GM23338 (cell line): Measurements from ENCODE around the gene WDR53. TPM values are rescaled to one million over a fixed set of nuclear protein-coding genes. Genes with fewer than 3 reads are reported as not detected.

Experiments
- ATAC-seq: fragments of 200-7000 bp; cut with Tn5 transposase; 3 replicates; pipeline ENCODE4 v1.9.1; 2020
- DNase-seq: peaks from one replicate; pipeline ENCODE4 v3.0.0-alpha.2; 2015; ENCODE audit warnings: low spot score
- H2AFZ ChIP-seq: fragments of 200-600 bp; sonication (generic); 2 replicates; pipeline ENCODE4 v1.8.0; 2016; ENCODE audit warnings: antibody characterized with exemption, mild to moderate bottlenecking, moderate library complexity
- H3F3A ChIP-seq: fragments of 200-600 bp; sonication (generic); replicated peaks from 2 replicates; pipeline ENCODE4 v1.8.0; 2017; ENCODE audit warnings: antibody characterized with exemption, mixed run types, low read depth
- H3K27ac ChIP-seq: fragments of 200-600 bp; sonication (generic); 2 replicates; pipeline ENCODE4 v1.6.1; 2016; ENCODE audit warnings: low read depth
- H3K27me3 ChIP-seq: fragments of 200-600 bp; sonication (generic); 2 replicates; pipeline ENCODE4 v1.8.0; 2016; ENCODE audit warnings: mild to moderate bottlenecking, mixed run types, moderate library complexity; ENCODE audit not compliant: insufficient read depth
- H3K36me3 ChIP-seq: fragments of 200-600 bp; sonication (generic); 2 replicates; pipeline ENCODE4 v1.8.0; 2016; ENCODE audit warnings: mild to moderate bottlenecking; ENCODE audit not compliant: insufficient read depth
- H3K4me1 ChIP-seq: fragments of 200-600 bp; sonication (generic); 2 replicates; pipeline ENCODE4 v1.8.0; 2016; ENCODE audit warnings: mild to moderate bottlenecking, moderate library complexity; ENCODE audit not compliant: insufficient read depth
- H3K4me2 ChIP-seq: fragments of 200-600 bp; sonication (generic); 2 replicates; pipeline ENCODE4 v1.7.1; 2017; ENCODE audit warnings: mixed run types
- H3K4me3 ChIP-seq: fragments of 200-600 bp; sonication (generic); 2 replicates; pipeline ENCODE4 v1.6.1; 2016; ENCODE audit warnings: mixed run types
- H3K79me2 ChIP-seq: fragments of 200-600 bp; sonication (generic); replicated peaks from 2 replicates; pipeline ENCODE4 v1.8.0; 2017; ENCODE audit warnings: mild to moderate bottlenecking; ENCODE audit not compliant: insufficient read depth
- H3K9me2 ChIP-seq: fragments of 200-600 bp; sonication (generic); 2 replicates; pipeline ENCODE4 v1.8.0; 2017; ENCODE audit not compliant: insufficient read depth
- H4K20me1 ChIP-seq: fragments of 200-600 bp; sonication (generic); replicated peaks from 2 replicates; pipeline ENCODE4 v1.8.0; 2017; ENCODE audit warnings: mild to moderate bottlenecking; ENCODE audit not compliant: insufficient read depth
- H3K27ac Mint-ChIP-seq: 2 replicates; pipeline ENCODE4 v1.8.0; 2020; ENCODE audit warnings: inconsistent platforms, mild to moderate bottlenecking, moderate library complexity, mixed read lengths
- H3K27me3 Mint-ChIP-seq: 3 replicates; pipeline ENCODE4 v1.8.0; 2022; ENCODE audit warnings: low read depth, mild to moderate bottlenecking, moderate library complexity, mixed read lengths, inconsistent platforms; ENCODE audit not compliant: insufficient read depth, poor library complexity
- H3K36me3 Mint-ChIP-seq: 3 replicates; pipeline ENCODE4 v1.8.0; 2021; ENCODE audit warnings: low read depth, mild to moderate bottlenecking, inconsistent platforms, moderate library complexity, mixed read lengths
- H3K4me1 Mint-ChIP-seq: 3 replicates; pipeline ENCODE4 v1.8.0; 2020; ENCODE audit warnings: mild to moderate bottlenecking, inconsistent platforms, mixed read lengths
- H3K4me3 Mint-ChIP-seq: 3 replicates; pipeline ENCODE4 v1.8.0; 2021; ENCODE audit warnings: moderate library complexity, mild to moderate bottlenecking, inconsistent platforms, mixed read lengths
- H3K9me3 Mint-ChIP-seq: 3 replicates; pipeline ENCODE4 v1.8.0; 2020; ENCODE audit warnings: moderate library complexity, mild to moderate bottlenecking, inconsistent platforms, mixed read lengths
- CREB1 ChIP-seq: fragments of 250-450 bp; sonication (Bioruptor Pico); IDR thresholded peaks from 2 replicates; pipeline ENCODE4 v1.5.0; 2020; ENCODE audit warnings: low read depth, mild to moderate bottlenecking, moderate library complexity
- CTCF ChIP-seq, 2 experiments: fragments of 200-600 bp in 1 of 2; sonication (generic) in 1 of 2; conservative IDR thresholded peaks; 2 replicates each; pipeline versions ENCODE4 v1.5.1 to v1.6.1; 2016 to 2017; ENCODE audit warnings: antibody characterized with exemption in 2 of 2, low read depth in 2 of 2, mild to moderate bottlenecking in 2 of 2, moderate library complexity in 1 of 2
- ETS1 ChIP-seq: IDR thresholded peaks from 2 replicates; pipeline ENCODE4 v1.6.1; 2016; ENCODE audit warnings: antibody characterized with exemption
- EZH2phosphoT487 ChIP-seq: fragments of 200-600 bp; sonication (generic); IDR thresholded peaks from one replicate; pipeline ENCODE4 v1.8.1; 2018; ENCODE audit warnings: antibody characterized with exemption; ENCODE audit not compliant: unreplicated experiment
- NANOG ChIP-seq: IDR thresholded peaks from 2 replicates; pipeline ENCODE4 v1.6.1; 2016; ENCODE audit warnings: antibody characterized with exemption, borderline replicate concordance
- POLR2AphosphoS5 ChIP-seq: IDR thresholded peaks from 2 replicates; pipeline ENCODE4 v1.6.1; 2016; ENCODE audit warnings: antibody characterized with exemption, low read depth
- REST ChIP-seq: IDR thresholded peaks from one replicate; pipeline ENCODE4 v1.6.1; 2018; ENCODE audit warnings: antibody characterized with exemption; ENCODE audit not compliant: unreplicated experiment
- ZNF331 ChIP-seq: fragments of 250-450 bp; sonication (Bioruptor Pico); IDR thresholded peaks from 2 replicates; pipeline ENCODE4 v1.5.0; 2020; ENCODE audit warnings: low read depth, mild to moderate bottlenecking, moderate library complexity
- ZNF462 ChIP-seq: fragments of 250-450 bp; sonication (Bioruptor Pico); IDR thresholded peaks from 2 replicates; pipeline ENCODE4 v1.5.0; 2020; ENCODE audit warnings: mild to moderate bottlenecking, moderate library complexity
- polyA plus RNA-seq: library from polyadenylated mRNA; unstranded; fragments of >200 nt; fragmentation: Nextera tagmentation; extraction: Ambion mirVana; gene quantifications from 2 replicates; pipeline ENCODE4 v1.2.1, GENCODE V29; 2016
- total RNA-seq: library from RNA; depleted of rRNA; stranded (reverse); fragments of >200 nt; shearing (Covaris generic); gene quantifications from 2 replicates; pipeline ENCODE4 v1.2.3, GENCODE V29; 2014

WDR53 gene
- total and polyA plus RNA-seq, 2 experiments from 2014 or later: 6.8 to 29.7 TPM

GRCh38 chr3:196596355-196596754 lies 28.0 kb upstream of the WDR53 start (continued):
- no peak for TF ChIP-seq ZNF462 (CRISPR knock-in tag)
- no peak for TF ChIP-seq POLR2AphosphoS5
- no peak for TF ChIP-seq CREB1 (CRISPR knock-in tag)

- H3F3A ChIP-seq: no peaks in the 10 kb centered on the region
- TF ChIP-seq NANOG (no peak), ZNF331 (CRISPR knock-in tag) (no peak), CTCF (conservative IDR thresholded peaks at IDR 0.05; ENCODE audit: low read depth in 2 of 2) (no peak), ETS1 (no peak), REST (no peak), CREB1 (CRISPR knock-in tag) (no peak), EZH2phosphoT487 (no peak)
- H3K27me3 ChIP-seq: no peaks in the 10 kb centered on the region
- Mint-ChIP-seq H3K36me3 (no peaks in the 10 kb centered on the region), H3K4me3 (no peak overlapping the region), H3K9me3 (no peaks in the 10 kb centered on the region), H3K27me3 (peaks cover 1% of the 10 kb centered on the region), H3K4me1 (no peaks in the 10 kb centered on the region; the same call in 2 of the 3 replicates), H3K27ac (no peak overlapping the region)
- no peak overlapping the region for H3K27ac ChIP-seq
- no peak for ATAC-seq
- no peaks in the 10 kb centered on the region for H3K9me2 ChIP-seq
- H3K4me1 ChIP-seq: 0 out of 2 replicates have a peak, but pooled peaks cover 4% of the 10 kb centered on the region
- H3K4me3 ChIP-seq: no peak overlapping the region
- DNase-seq: no peak
- peaks cover 8% of the 10 kb centered on the region for H4K20me1 ChIP-seq
- H2AFZ ChIP-seq: no peak overlapping the region
- H3K79me2 ChIP-seq: no peaks in the 10 kb centered on the region
- no peak overlapping the region for H3K4me2 ChIP-seq
- no peaks in the 10 kb centered on the region for H3K36me3 ChIP-seq
Observed at GRCh38 chr3:196590279-196590678, 21.9 kb upstream of the WDR53 start.
